ENCODE measurements around the gene SAMHD1. TPM values are rescaled to one million over a fixed set of nuclear protein-coding genes. Genes with fewer than 3 reads are reported as not detected.
A peak's percentile ranks its signal among the peaks of the same experiment; 100 is the strongest.

The SAMHD1 gene
- total and polyA plus RNA-seq, 2 of the 8 experiments (the other 6 are each of a cell fraction or from before 2014, with no cell fraction given): 22.0 to 37.1 TPM

DNA sequence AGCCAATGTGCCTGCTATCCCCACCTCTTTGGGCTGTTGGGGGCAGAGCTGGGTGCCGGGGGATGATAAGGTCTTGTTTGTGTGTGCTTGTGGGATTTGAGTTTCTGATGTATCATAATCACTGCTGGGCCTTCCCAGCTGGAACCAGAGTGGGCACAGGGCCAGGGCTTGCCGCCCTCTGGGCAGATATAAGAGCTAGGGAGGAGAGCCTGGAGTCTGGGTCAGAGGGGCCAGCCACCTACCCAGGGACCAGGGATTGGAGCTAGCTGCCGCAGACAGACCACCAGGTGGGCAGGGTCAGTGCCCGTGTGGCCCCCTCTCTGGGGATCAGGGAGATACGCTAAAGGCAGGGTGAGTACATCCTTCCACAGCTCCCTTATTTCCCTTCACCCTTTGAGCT is 78.7 kb downstream of the SAMHD1 start:
- Histone ChIP-seq H2BK120ac (replicated peaks; ENCODE audit: low read depth, low read length) (no peak overlapping the region), H3K14ac (ENCODE audit: insufficient read length) (no peak overlapping the region), H3K27ac (ENCODE audit: low read depth, low read length) (no peak overlapping the region), H2BK12ac (ENCODE audit: low read depth, low read length) (no peak overlapping the region), H3K18ac (ENCODE audit: extremely low read depth, low read length) (no peak overlapping the region), H3K36me3 (ENCODE audit: control insufficient read depth in 2 of 4, insufficient read depth in 4 of 4, low read length in 3 of 4) (no peaks in the 10 kb centered on the region), H3K9ac (replicated peaks in 1 of 4; ENCODE audit: extremely low read depth in 1 of 4, low read depth in 3 of 4, low read length in 3 of 4) (no peak overlapping the region), H4K20me1 (replicated peaks in 1 of 2; ENCODE audit: control insufficient read depth in 1 of 2, insufficient read depth in 2 of 2, low read length in 2 of 2) (no peaks in the 10 kb centered on the region), H3K4me3 (ENCODE audit: extremely low read depth in 1 of 4, insufficient read depth in 2 of 4, low read depth in 3 of 4, low read length in 4 of 4) (no peak overlapping the region), H3K79me2 (ENCODE audit: control insufficient read depth in 1 of 2, insufficient read depth in 2 of 2, low read length in 2 of 2) (no peaks in the 10 kb centered on the region), H4K8ac (ENCODE audit: extremely low read depth, insufficient read depth, low read length) (0 out of 2 replicates have a peak overlapping the region, but pooled peaks have one; percentile 21), H3K23ac (ENCODE audit: insufficient read length) (no peak overlapping the region), H2AFZ (ENCODE audit: low read length) (no peak overlapping the region), H2BK5ac (ENCODE audit: low read depth, low read length) (no peak overlapping the region), H4K5ac (ENCODE audit: insufficient read length, low read depth, low read length) (no peak overlapping the region), H2BK15ac (ENCODE audit: low read length) (no peak overlapping the region), H3K27me3 (replicated peaks in 1 of 4; ENCODE audit: control insufficient read depth in 3 of 4, extremely low read depth in 1 of 4, insufficient read depth in 3 of 4, low read length in 3 of 4) (no peaks in the 10 kb centered on the region; a peak in 1 of 7 replicates), H3K79me1 (ENCODE audit: low read depth, low read length) (no peaks in the 10 kb centered on the region), H3K23me2 (ENCODE audit: low read depth, low read length) (no peaks in the 10 kb centered on the region), H2BK20ac (ENCODE audit: low read length) (no peak overlapping the region), H3K4me1 (replicated peaks in 1 of 4; ENCODE audit: control insufficient read depth in 3 of 4, insufficient read depth in 4 of 4, low read length in 3 of 4) (peaks cover 0 to 3% (median under 1%) of the 10 kb centered on the region in 4 experiments; a peak in 4 of 7 replicates), H3K56ac (replicated peaks; ENCODE audit: insufficient read length, low read depth, low read length) (no peak overlapping the region), H3K9me3 (ENCODE audit: insufficient read depth in 2 of 2, low read depth in 1 of 2, low read length in 1 of 2) (no peaks in the 10 kb centered on the region), H4K91ac (replicated peaks; ENCODE audit: insufficient read length, low read length) (no peak overlapping the region), H2AK5ac (ENCODE audit: low read depth, low read length) (no peak overlapping the region), H3K4me2 (ENCODE audit: insufficient read depth in 1 of 2, low read depth in 2 of 2, low read length in 2 of 2) (no peak overlapping the region), H3K4ac (replicated peaks; ENCODE audit: insufficient read length, low read depth, low read length) (no peak overlapping the region)
- TF ChIP-seq CREB1 (IDR thresholded peaks at IDR 0.05): no peak
- no peak for TF ChIP-seq JUND (IDR thresholded peaks at IDR 0.05; ENCODE audit: low read length)
- no peak for TF ChIP-seq RBBP5 (IDR thresholded peaks at IDR 0.05; ENCODE audit: borderline replicate concordance, low read depth, low read length)
- TF ChIP-seq SIN3A (conservative IDR thresholded peaks at IDR 0.05 in 1 of 2, IDR thresholded peaks at IDR 0.05 in 1 of 2; ENCODE audit: low read depth in 1 of 2, low read length in 2 of 2): no peak
- TF ChIP-seq GTF2F1 (IDR thresholded peaks at IDR 0.05; ENCODE audit: borderline replicate concordance, low read depth, low read length): no peak
- TF ChIP-seq ZNF274 (IDR thresholded peaks at IDR 0.05; ENCODE audit: borderline replicate concordance, extremely low read depth, low read length): no peak
- TF ChIP-seq TCF12 (IDR thresholded peaks at IDR 0.05; ENCODE audit: low read depth, low read length): no peak
- DNase-seq (ENCODE audit: low read depth in 1 of 2, low spot score in 2 of 2): no peak
- 90% methylated on average over 5 of the region's 5 CpGs; no CpG with 5 or more reads in 1 of the 2 experiments for WGBS, 2 experiments (ENCODE audit: extremely low coverage in 1 of 2, insufficient coverage in 1 of 2, insufficient read length in 1 of 2, insufficient replicate concordance in 2 of 2, low coverage in 1 of 2, low lambda C conversion rate in 2 of 2, missing lambda C conversion rate in 1 of 2)
- POLR2A ChIA-PET (ENCODE audit: partially characterized antibody): interaction anchor here (0.7 to 1.4 kb wide), 4 partner anchors 9 to 26 kb away, joined by 3 to 7 read pairs (median 3); no protein-coding TSS in a partner anchor
- no peak for FAIRE-seq
- CTCF ChIA-PET (ENCODE audit: partially characterized antibody): interaction anchor here (1.4 to 5.0 kb wide), 9 partner anchors 8 to 64 kb away, joined by 3 to 26 read pairs (median 6); no protein-coding TSS in a partner anchor
